H1 (cell line): ENCODE measurements around the gene DND1. TPM values are rescaled to one million over a fixed set of nuclear protein-coding genes. Genes with fewer than 3 reads are reported as not detected.
"Not testable (repeated sequence)": the region's sequence is repeated elsewhere in the genome, so short reads cannot be mapped to it uniquely, and the experiment has no call there.

Source experiments
- CTCF ChIA-PET: fragments of 300-600 bp; sonication (Branson Sonifier 250); formaldehyde crosslinking; loops from one replicate; lab custom pipeline; 2021; ENCODE audit not compliant: partially characterized antibody; lab: Charles Lee
- POLR2A ChIA-PET: fragments of 300-600 bp; sonication (Branson Sonifier 250); formaldehyde crosslinking; loops from one replicate; lab custom pipeline; 2021; ENCODE audit warnings: inconsistent platforms; ENCODE audit not compliant: partially characterized antibody; lab: Charles Lee
- DNase-seq, 2 experiments: peaks; one replicate each; pipeline versions ENCODE4 v3.0.0 to v3.0.0-alpha.2; 2010 to 2022; ENCODE audit warnings: low spot score in 2 of 2, low read depth in 1 of 2, mixed read lengths in 1 of 2
- FAIRE-seq: peaks from 2 replicates; lab custom pipeline; 2011; peaks lifted over from hg19 to GRCh38; lab: Jason Lieb, UNC
- H2AFZ ChIP-seq: 2 replicates; pipeline ENCODE4 v1.8.1; 2012; ENCODE audit warnings: low read length, inconsistent platforms
- H2AK5ac ChIP-seq: 2 replicates; pipeline ENCODE4 v1.6.1; 2013; ENCODE audit warnings: low read depth, low read length
- H2BK120ac ChIP-seq: replicated peaks from 2 replicates; pipeline ENCODE3; 2013; ENCODE audit warnings: low read depth, low read length, inconsistent platforms
- H2BK12ac ChIP-seq: 2 replicates; pipeline ENCODE4 v1.6.1; 2013; ENCODE audit warnings: low read depth, low read length
- H2BK15ac ChIP-seq: 2 replicates; pipeline ENCODE4 v1.6.1; 2013; ENCODE audit warnings: low read length
- H2BK20ac ChIP-seq: 2 replicates; pipeline ENCODE4 v1.6.1; 2013; ENCODE audit warnings: low read length
- H2BK5ac ChIP-seq: 2 replicates; pipeline ENCODE4 v1.6.1; 2013; ENCODE audit warnings: low read depth, low read length
- H3K14ac ChIP-seq: 2 replicates; pipeline ENCODE4 v1.6.1; 2013; ENCODE audit warnings: inconsistent platforms; ENCODE audit not compliant: insufficient read length
- H3K18ac ChIP-seq: 2 replicates; pipeline ENCODE4 v1.6.1; 2013; ENCODE audit warnings: low read length; ENCODE audit errors: extremely low read depth
- H3K23ac ChIP-seq: 2 replicates; pipeline ENCODE4 v1.6.1; 2013; ENCODE audit warnings: inconsistent platforms; ENCODE audit not compliant: insufficient read length
- H3K23me2 ChIP-seq: 2 replicates; pipeline ENCODE4 v1.6.1; 2013; ENCODE audit warnings: low read depth, low read length
- H3K27ac ChIP-seq: 2 replicates; pipeline ENCODE4 v1.6.1; 2011; ENCODE audit warnings: low read depth, low read length, inconsistent platforms
- H3K27me3 ChIP-seq, 4 experiments: replicated peaks in 1 of 4; 1 replicate in 1 of 4; 2 replicates in 3 of 4; pipeline versions ENCODE4 v1.6.1 to v1.8.1; 2011 to 2013; ENCODE audit warnings: low read length in 3 of 4, mild to moderate bottlenecking in 3 of 4, inconsistent platforms in 2 of 4, mixed read lengths in 2 of 4, moderate library complexity in 1 of 4; ENCODE audit not compliant: control insufficient read depth in 3 of 4, insufficient read depth in 3 of 4; ENCODE audit errors: extremely low read depth in 1 of 4
- H3K36me3 ChIP-seq, 4 experiments: 2 replicates each; pipeline versions ENCODE4 v1.6.1 to v1.8.1; 2011 to 2013; ENCODE audit warnings: mild to moderate bottlenecking in 4 of 4, low read length in 3 of 4, moderate library complexity in 2 of 4, control low read depth in 1 of 4, inconsistent platforms in 1 of 4; ENCODE audit not compliant: insufficient read depth in 4 of 4, control insufficient read depth in 2 of 4
- H3K4ac ChIP-seq: replicated peaks from 2 replicates; pipeline ENCODE3; 2013; ENCODE audit warnings: low read length, low read depth, mixed read lengths, inconsistent platforms; ENCODE audit not compliant: insufficient read length
- H3K4me1 ChIP-seq, 4 experiments: replicated peaks in 1 of 4; 1 replicate in 1 of 4; 2 replicates in 3 of 4; pipeline versions ENCODE4 v1.6.1 to v1.8.1; 2011 to 2013; ENCODE audit warnings: low read length in 3 of 4, inconsistent platforms in 2 of 4, mixed read lengths in 1 of 4; ENCODE audit not compliant: insufficient read depth in 4 of 4, control insufficient read depth in 3 of 4
- H3K4me2 ChIP-seq, 2 experiments: 2 replicates each; pipeline versions ENCODE4 v1.6.1 to v1.8.1; 2011 to 2013; ENCODE audit warnings: low read depth in 2 of 2, low read length in 2 of 2, control low read depth in 1 of 2, inconsistent platforms in 1 of 2, mild to moderate bottlenecking in 1 of 2; ENCODE audit not compliant: insufficient read depth in 1 of 2
- H3K4me3 ChIP-seq, 4 experiments: fragments of 200-600, 300-600 bp in 1 of 4; sonication (generic), shearing (Covaris generic), sonication (Bioruptor Twin) in 1 of 4; 2 replicates each; pipeline versions ENCODE4 v1.5.1 to v1.8.1; 2011 to 2016; ENCODE audit warnings: low read length in 4 of 4, low read depth in 3 of 4, control low read depth in 2 of 4, inconsistent platforms in 2 of 4, mild to moderate bottlenecking in 2 of 4, mixed read lengths in 1 of 4, moderate library complexity in 1 of 4; ENCODE audit not compliant: insufficient read depth in 2 of 4; ENCODE audit errors: extremely low read depth in 1 of 4
- H3K56ac ChIP-seq: replicated peaks from 2 replicates; pipeline ENCODE3; 2013; ENCODE audit warnings: low read depth, mild to moderate bottlenecking, mixed read lengths, low read length, inconsistent platforms; ENCODE audit not compliant: insufficient read length
- H3K79me1 ChIP-seq: 2 replicates; pipeline ENCODE4 v1.6.1; 2013; ENCODE audit warnings: low read depth, low read length, control low read depth
- H3K79me2 ChIP-seq, 2 experiments: 2 replicates each; pipeline versions ENCODE4 v1.6.1 to v1.8.1; 2012 to 2013; ENCODE audit warnings: low read length in 2 of 2, mild to moderate bottlenecking in 2 of 2, inconsistent platforms in 1 of 2; ENCODE audit not compliant: insufficient read depth in 2 of 2, control insufficient read depth in 1 of 2
- H3K9ac ChIP-seq, 4 experiments: replicated peaks in 1 of 4; 1 replicate in 1 of 4; 2 replicates in 3 of 4; pipeline versions ENCODE4 v1.6.1 to v1.8.1; 2011 to 2013; ENCODE audit warnings: low read depth in 3 of 4, low read length in 3 of 4, control low read depth in 2 of 4, mild to moderate bottlenecking in 2 of 4, moderate library complexity in 2 of 4, inconsistent platforms in 1 of 4; ENCODE audit errors: extremely low read depth in 1 of 4
- H3K9me3 ChIP-seq, 2 experiments: 2 replicates each; pipeline versions ENCODE4 v1.6.1 to v1.8.1; 2012 to 2013; ENCODE audit warnings: mild to moderate bottlenecking in 2 of 2, moderate library complexity in 2 of 2, control low read depth in 1 of 2, inconsistent platforms in 1 of 2, low read depth in 1 of 2, low read length in 1 of 2, mixed read lengths in 1 of 2; ENCODE audit not compliant: insufficient read depth in 2 of 2
- H4K20me1 ChIP-seq, 2 experiments: replicated peaks in 1 of 2; 2 replicates each; pipeline versions ENCODE3 to v1.8.1; 2011 to 2013; ENCODE audit warnings: inconsistent platforms in 2 of 2, low read length in 2 of 2, mild to moderate bottlenecking in 1 of 2; ENCODE audit not compliant: insufficient read depth in 2 of 2, control insufficient read depth in 1 of 2
- H4K5ac ChIP-seq: 2 replicates; pipeline ENCODE4 v1.6.1; 2013; ENCODE audit warnings: low read length, low read depth, mixed read lengths, inconsistent platforms; ENCODE audit not compliant: insufficient read length
- H4K8ac ChIP-seq: 2 replicates; pipeline ENCODE4 v1.8.0; 2013; ENCODE audit warnings: mild to moderate bottlenecking, moderate library complexity, low read length, inconsistent platforms; ENCODE audit not compliant: insufficient read depth; ENCODE audit errors: extremely low read depth
- H4K91ac ChIP-seq: replicated peaks from 2 replicates; pipeline ENCODE3; 2013; ENCODE audit warnings: low read length, mixed read lengths, inconsistent platforms; ENCODE audit not compliant: insufficient read length
- WGBS, 2 experiments: shearing (Covaris generic) in 1 of 2; methylation state at CpG; one replicate each; pipeline versions ENCODE4 v1.1.6 to v1.1.7; 2013 to 2015; ENCODE audit warnings: low lambda C conversion rate in 2 of 2, mixed read lengths in 2 of 2, inconsistent platforms in 1 of 2, low coverage in 1 of 2, missing lambda C conversion rate in 1 of 2; ENCODE audit not compliant: insufficient replicate concordance in 2 of 2, insufficient coverage in 1 of 2, insufficient read length in 1 of 2; ENCODE audit errors: extremely low coverage in 1 of 2, missing lambda C conversion rate in 1 of 2; 5-methylcytosine and 5-hydroxymethylcytosine counted together
- polyA plus RNA-seq, 7 experiments: library from polyadenylated mRNA; depleted of rRNA in 3 of 7; stranded (reverse) in 5 of 7; unstranded in 2 of 7; fragments of >200 nt in 5 of 7; fragments of 200-250 nt in 2 of 7; gene quantifications; 1 replicate in 5 of 7; 2 replicates in 1 of 7; 4 replicates in 1 of 7; pipeline versions ENCODE4 v1.2.1 to v1.2.3, GENCODE V29; 2011 to 2013; ENCODE audit warnings: missing spikeins in 2 of 7, mixed read lengths in 2 of 7
- total RNA-seq: library from RNA; stranded (reverse); fragmentation: NEBNext Ultra II Directional; extraction: Animal tissue kit (Norgen Biotek cat#: 25700); gene quantifications from 2 replicates; pipeline ENCODE4 v1.2.1, GENCODE V29; 2021

The DND1 gene
- total and polyA plus RNA-seq, 2 of the 8 experiments (the other 6 are each of a cell fraction or from before 2014, with no cell fraction given): 0.41 to 2.1 TPM

DNA sequence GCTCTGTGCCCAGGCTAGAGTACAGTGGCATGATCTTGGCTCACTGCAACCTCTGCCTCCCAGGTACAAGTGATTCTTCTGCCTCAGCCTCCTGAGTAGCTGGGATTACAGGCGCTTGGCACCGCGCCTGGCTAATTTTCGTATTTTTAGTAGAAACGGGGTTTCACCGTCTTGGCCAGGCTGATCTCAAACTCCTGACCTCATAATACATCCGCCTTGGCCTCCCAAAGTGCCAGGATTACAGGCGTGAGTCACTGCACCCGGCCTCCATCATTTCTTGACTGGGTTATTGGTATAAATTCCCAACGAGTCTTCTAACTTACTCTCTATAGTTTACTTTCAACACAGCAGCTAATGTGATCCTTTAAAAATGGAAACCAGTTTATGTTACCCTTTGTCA is 48.5 kb downstream of the DND1 start:
- H2BK15ac ChIP-seq, H4K20me1 ChIP-seq, H3K79me1 ChIP-seq, H3K4ac ChIP-seq, H2AFZ ChIP-seq, H3K9ac ChIP-seq, H3K4me1 ChIP-seq, H2BK120ac ChIP-seq, H3K23ac ChIP-seq, H3K36me3 ChIP-seq, H2BK20ac ChIP-seq, H3K4me2 ChIP-seq, H4K8ac ChIP-seq, H3K14ac ChIP-seq, H3K79me2 ChIP-seq, FAIRE-seq, DNase-seq, H2BK12ac ChIP-seq, H3K27ac ChIP-seq, H3K4me3 ChIP-seq, H4K5ac ChIP-seq, H3K27me3 ChIP-seq, H2BK5ac ChIP-seq, H3K18ac ChIP-seq, H3K23me2 ChIP-seq, H4K91ac ChIP-seq, H3K56ac ChIP-seq, H2AK5ac ChIP-seq: not testable (repeated sequence)
- ChIA-PET CTCF (interaction anchor here (1.0 kb wide), 1 partner anchor 10 kb away, joined by 8 read pairs; no protein-coding TSS in a partner anchor), POLR2A (interaction anchor here (1.2 kb wide), 1 partner anchor 77 kb away, joined by 4 read pairs; the partner anchor contains the start of gene EIF4EBP3)
- WGBS, 2 experiments: 87% methylated on average over 10 of the region's 10 CpGs; no CpG with 5 or more reads in 1 of the 2 experiments
- H3K9me3 ChIP-seq: peaks cover 30 to 42% of the 10 kb centered on the region in 2 experiments

DNA sequence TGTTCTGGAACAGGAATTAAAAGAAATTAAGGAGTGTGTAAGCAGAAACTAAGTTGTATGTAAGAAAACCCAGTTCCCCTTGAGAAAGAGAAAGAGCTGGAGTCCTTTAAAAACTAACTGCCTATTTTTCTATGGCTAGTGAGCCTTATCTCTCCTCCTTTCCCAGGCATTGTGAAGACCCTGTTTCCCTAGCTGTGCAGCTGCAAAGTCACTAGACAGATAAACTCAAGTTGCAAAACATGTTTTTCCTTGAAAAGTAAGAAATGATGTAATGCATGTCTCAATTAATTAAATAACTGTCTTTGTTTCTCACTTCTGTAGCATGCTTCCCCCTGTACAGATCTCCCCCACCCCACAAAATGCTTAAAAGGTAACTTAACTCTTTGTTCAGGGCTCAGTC is 50.3 kb downstream of the DND1 start:
- H4K5ac ChIP-seq, H2BK15ac ChIP-seq, H3K23me2 ChIP-seq, H2AK5ac ChIP-seq, H3K4me1 ChIP-seq, H3K27me3 ChIP-seq, H3K56ac ChIP-seq, H3K23ac ChIP-seq, FAIRE-seq, POLR2A ChIA-PET, H3K4ac ChIP-seq, H3K4me3 ChIP-seq, H3K18ac ChIP-seq, H2BK20ac ChIP-seq, H2BK12ac ChIP-seq, H4K91ac ChIP-seq, H3K4me2 ChIP-seq, H4K8ac ChIP-seq, H3K14ac ChIP-seq, H2BK120ac ChIP-seq, H2AFZ ChIP-seq, H3K9ac ChIP-seq, DNase-seq, H3K36me3 ChIP-seq, H3K27ac ChIP-seq, H4K20me1 ChIP-seq, H3K79me1 ChIP-seq, H3K79me2 ChIP-seq, H2BK5ac ChIP-seq: not testable (repeated sequence)
- peaks cover 23 to 35% of the 10 kb centered on the region in 2 experiments for H3K9me3 ChIP-seq
- CTCF ChIA-PET: interaction anchor here (1.1 to 1.5 kb wide), 2 partner anchors 12 to 16 kb away, joined by 3 read pairs; no protein-coding TSS in a partner anchor
